Measurements from ENCODE around the gene PPP1R9A. TPM values are rescaled to one million over a fixed set of nuclear protein-coding genes. Genes with fewer than 3 reads are reported as not detected.
A peak's percentile ranks its signal among the peaks of the same experiment; 100 is the strongest.
"Not testable (repeated sequence)": the region's sequence is repeated elsewhere in the genome, so short reads cannot be mapped to it uniquely, and the experiment has no call there.

Gene PPP1R9A
- total RNA-seq, 4 donors from 2014 or later, result 21.0 to 48.4 (median 31.6) TPM

- peaks cover 0 to 25% (median 3%) of the 10 kb centered on the region in 3 donors for H3K4me1 ChIP-seq
- H3K4me3 ChIP-seq, result no peak overlapping the region
- H3K27ac ChIP-seq, result no peak overlapping the region
- TF ChIP-seq CTCF (IDR thresholded peaks at IDR 0.05), result no peak
- TF ChIP-seq POLR2AphosphoS5 (IDR thresholded peaks at IDR 0.05), result no peak
- TF ChIP-seq EP300 (IDR thresholded peaks at IDR 0.05), result no peak
- TF ChIP-seq POLR2A (IDR thresholded peaks at IDR 0.05), result no peak
- H3K27me3 ChIP-seq, result no peaks in the 10 kb centered on the region
- H3K9me3 ChIP-seq, result no peaks in the 10 kb centered on the region
- no peaks in the 10 kb centered on the region for H3K36me3 ChIP-seq
- ATAC-seq, result no peak
Measured at GRCh38 chr7:94996369-94996768, 89.0 kb downstream of the PPP1R9A start.

- 61 to 66% methylated on average over 2 of the region's 2 CpGs for WGBS, 2 donors (ENCODE audit: low coverage in 1 of 2)
Measured at GRCh38 chr7:94997547-94997946, 90.2 kb downstream of the PPP1R9A start.

GRCh38 chr7:94998266-94999068 is 91.1 kb downstream of the PPP1R9A start:
- Histone ChIP-seq H3K4me1 (peaks cover 0 to 25% (median 3%) of the 10 kb centered on the region in 3 donors), H3K4me3 (no peak overlapping the region), H3K9me3 (no peaks in the 10 kb centered on the region), H3K36me3 (no peaks in the 10 kb centered on the region), H3K27ac (peak overlapping the region in 3 of 4 donors; percentile 41 to 66 (median 62)), H3K27me3 (no peaks in the 10 kb centered on the region)
- TF ChIP-seq POLR2AphosphoS5 (IDR thresholded peaks at IDR 0.05) (no peak), EP300 (IDR thresholded peaks at IDR 0.05) (no peak), POLR2A (IDR thresholded peaks at IDR 0.05) (no peak), CTCF (IDR thresholded peaks at IDR 0.05) (no peak)
- WGBS, 2 donors (ENCODE audit: low coverage in 1 of 2), result 38 to 62% methylated on average over 3 of the region's 3 CpGs
- ATAC-seq, result no peak

More at GRCh38 chr7:94997547-94997946, 90.2 kb downstream of the PPP1R9A start:
- Histone ChIP-seq H3K27me3 (no peaks in the 10 kb centered on the region), H3K4me3 (no peak overlapping the region), H3K36me3 (no peaks in the 10 kb centered on the region), H3K4me1 (peaks cover 0 to 25% (median 3%) of the 10 kb centered on the region in 3 donors), H3K27ac (no peak overlapping the region), H3K9me3 (no peaks in the 10 kb centered on the region)
- TF ChIP-seq EP300 (IDR thresholded peaks at IDR 0.05), result no peak
- no peak for TF ChIP-seq POLR2AphosphoS5 (IDR thresholded peaks at IDR 0.05)
- TF ChIP-seq POLR2A (IDR thresholded peaks at IDR 0.05), result no peak
- no peak for TF ChIP-seq CTCF (IDR thresholded peaks at IDR 0.05)
- no peak for ATAC-seq

GRCh38 chr7:94999069-94999351 is 91.6 kb downstream of the PPP1R9A start:
- Histone ChIP-seq H3K36me3 (no peaks in the 10 kb centered on the region), H3K4me3 (no peak overlapping the region), H3K4me1 (peaks cover 0 to 25% (median 3%) of the 10 kb centered on the region in 3 donors), H3K9me3 (no peaks in the 10 kb centered on the region), H3K27ac (peak overlapping the region in 3 of 4 donors; percentile 41 to 66 (median 62)), H3K27me3 (no peaks in the 10 kb centered on the region)
- TF ChIP-seq EP300 (IDR thresholded peaks at IDR 0.05) (no peak), POLR2A (IDR thresholded peaks at IDR 0.05) (no peak), CTCF (IDR thresholded peaks at IDR 0.05) (no peak), POLR2AphosphoS5 (IDR thresholded peaks at IDR 0.05) (no peak)
- no peak for ATAC-seq

- not testable (repeated sequence) for H3K27ac ChIP-seq, ATAC-seq, H3K9me3 ChIP-seq, H3K27me3 ChIP-seq, H3K4me3 ChIP-seq, H3K36me3 ChIP-seq
- H3K4me1 ChIP-seq, result peaks cover 0 to 29% (median 3%) of the 10 kb centered on the region in 3 donors
- WGBS, 2 donors (ENCODE audit: low coverage in 1 of 2), result 90 to 95% methylated on average over 5 of the region's 5 CpGs
Measured at GRCh38 chr7:94999601-95000000, 92.2 kb downstream of the PPP1R9A start.

Measured in gastroesophageal sphincter (tissue), 4 donors.